Measurements from ENCODE around the gene CPN2.

The CPN2 gene

DNA sequence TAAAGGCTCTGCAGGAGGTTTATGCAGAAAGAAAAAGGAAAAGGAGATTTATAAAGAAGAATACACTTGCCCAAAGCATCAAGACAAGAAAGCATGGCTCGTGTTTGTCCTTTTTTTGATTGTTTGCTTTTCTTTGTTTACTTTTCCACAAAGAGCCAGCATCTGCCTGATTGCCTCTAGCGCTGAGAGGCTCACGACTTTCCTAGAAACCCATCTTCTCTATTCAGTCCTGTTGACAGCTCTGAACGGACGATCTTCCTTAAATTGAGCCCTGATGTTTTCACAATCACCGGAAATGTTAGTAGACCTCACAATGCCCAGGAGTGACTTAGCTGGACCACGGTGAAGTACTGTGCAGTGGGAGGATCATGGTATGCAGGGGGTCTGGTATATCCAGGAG, 35.5 kb upstream of the CPN2 start:
- no peak for DNase-seq (ENCODE audit: low read depth)
- TF ChIP-seq, protein P1, sequence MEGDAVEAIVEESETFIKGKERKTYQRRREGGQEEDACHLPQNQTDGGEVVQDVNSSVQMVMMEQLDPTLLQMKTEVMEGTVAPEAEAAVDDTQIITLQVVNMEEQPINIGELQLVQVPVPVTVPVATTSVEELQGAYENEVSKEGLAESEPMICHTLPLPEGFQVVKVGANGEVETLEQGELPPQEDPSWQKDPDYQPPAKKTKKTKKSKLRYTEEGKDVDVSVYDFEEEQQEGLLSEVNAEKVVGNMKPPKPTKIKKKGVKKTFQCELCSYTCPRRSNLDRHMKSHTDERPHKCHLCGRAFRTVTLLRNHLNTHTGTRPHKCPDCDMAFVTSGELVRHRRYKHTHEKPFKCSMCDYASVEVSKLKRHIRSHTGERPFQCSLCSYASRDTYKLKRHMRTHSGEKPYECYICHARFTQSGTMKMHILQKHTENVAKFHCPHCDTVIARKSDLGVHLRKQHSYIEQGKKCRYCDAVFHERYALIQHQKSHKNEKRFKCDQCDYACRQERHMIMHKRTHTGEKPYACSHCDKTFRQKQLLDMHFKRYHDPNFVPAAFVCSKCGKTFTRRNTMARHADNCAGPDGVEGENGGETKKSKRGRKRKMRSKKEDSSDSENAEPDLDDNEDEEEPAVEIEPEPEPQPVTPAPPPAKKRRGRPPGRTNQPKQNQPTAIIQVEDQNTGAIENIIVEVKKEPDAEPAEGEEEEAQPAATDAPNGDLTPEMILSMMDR (IDR thresholded peaks at IDR 0.05; ENCODE audit: insufficient read depth, low read depth, low read length, missing control alignments) = no peak
- no peak overlapping the region for H3K4me3 ChIP-seq (ENCODE audit: low read length)

DNA sequence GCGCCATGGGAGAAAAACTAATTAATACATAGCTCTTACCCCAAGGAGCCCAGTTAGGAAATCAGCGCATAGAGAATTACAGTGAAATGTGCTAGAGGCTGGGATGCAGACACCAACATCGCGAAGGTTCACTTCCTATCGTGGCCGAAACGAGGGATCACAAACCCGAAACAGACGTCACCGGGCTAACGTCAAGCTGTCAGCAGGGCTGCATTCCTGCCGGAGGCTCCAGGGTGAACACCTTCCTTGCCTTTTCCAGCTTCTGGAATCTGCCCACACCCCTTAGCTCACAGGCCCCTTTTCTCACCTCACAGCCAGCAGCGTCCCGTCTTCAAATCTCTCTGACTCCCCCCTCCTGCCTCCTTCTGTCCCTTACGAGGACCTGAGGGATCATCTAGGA, 34.9 kb upstream of the CPN2 start:
- no peak for DNase-seq (ENCODE audit: low read depth)
- no peak overlapping the region for H3K4me3 ChIP-seq (ENCODE audit: low read length)
- TF ChIP-seq, protein P1 (IDR thresholded peaks at IDR 0.05; ENCODE audit: insufficient read depth, low read depth, low read length, missing control alignments) = no peak

DNA sequence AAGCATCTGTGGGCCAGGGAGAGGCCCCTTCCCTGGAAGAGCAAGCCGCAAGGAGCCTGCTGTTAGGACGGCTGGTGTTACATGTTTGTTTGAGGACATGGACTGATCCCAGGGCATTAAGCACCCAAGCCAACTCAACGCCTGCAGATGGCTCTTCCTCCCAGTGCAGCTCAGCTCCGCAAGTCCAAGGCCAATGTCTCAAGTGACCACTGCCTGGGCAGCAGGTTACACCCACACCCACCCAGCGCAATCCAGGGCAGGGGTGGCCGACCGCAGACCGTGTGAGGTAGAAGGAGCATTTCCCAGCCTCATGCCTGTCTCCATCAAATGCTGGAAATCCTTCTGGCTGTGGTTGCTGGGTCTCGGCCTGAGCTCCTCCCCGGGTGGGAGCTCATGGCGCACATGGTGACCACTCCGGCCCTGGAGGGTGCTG, 33.5 kb upstream of the CPN2 start:
- no peak overlapping the region for H3K4me3 ChIP-seq (ENCODE audit: low read length)
- no peak for DNase-seq (ENCODE audit: low read depth)
- TF ChIP-seq, protein P1 (IDR thresholded peaks at IDR 0.05; ENCODE audit: insufficient read depth, low read depth, low read length, missing control alignments) = no peak

DNA sequence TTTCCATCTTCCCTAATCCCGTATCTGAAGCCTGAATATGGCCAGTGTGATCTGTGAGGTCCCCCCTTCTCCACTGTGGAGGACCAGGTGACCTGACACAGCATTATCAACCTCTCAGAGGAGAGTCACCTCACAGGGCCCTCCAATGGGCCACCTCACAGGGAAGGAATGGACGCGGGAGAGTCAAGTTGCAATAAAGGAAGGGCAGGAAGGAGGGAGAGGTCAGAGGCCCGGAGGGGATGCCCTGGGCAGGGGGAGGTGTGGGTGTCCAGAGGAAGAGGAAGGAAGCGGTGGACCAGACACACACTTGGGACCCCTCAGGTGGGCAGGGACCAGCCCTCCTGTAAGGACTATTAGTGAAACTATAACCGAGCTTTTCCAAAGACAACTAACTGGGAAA, 33.0 kb upstream of the CPN2 start:
- H3K4me3 ChIP-seq (ENCODE audit: low read length) = no peak overlapping the region
- TF ChIP-seq, protein P1 (IDR thresholded peaks at IDR 0.05; ENCODE audit: insufficient read depth, low read depth, low read length, missing control alignments) = no peak
- DNase-seq (ENCODE audit: low read depth) = no peak

DNA sequence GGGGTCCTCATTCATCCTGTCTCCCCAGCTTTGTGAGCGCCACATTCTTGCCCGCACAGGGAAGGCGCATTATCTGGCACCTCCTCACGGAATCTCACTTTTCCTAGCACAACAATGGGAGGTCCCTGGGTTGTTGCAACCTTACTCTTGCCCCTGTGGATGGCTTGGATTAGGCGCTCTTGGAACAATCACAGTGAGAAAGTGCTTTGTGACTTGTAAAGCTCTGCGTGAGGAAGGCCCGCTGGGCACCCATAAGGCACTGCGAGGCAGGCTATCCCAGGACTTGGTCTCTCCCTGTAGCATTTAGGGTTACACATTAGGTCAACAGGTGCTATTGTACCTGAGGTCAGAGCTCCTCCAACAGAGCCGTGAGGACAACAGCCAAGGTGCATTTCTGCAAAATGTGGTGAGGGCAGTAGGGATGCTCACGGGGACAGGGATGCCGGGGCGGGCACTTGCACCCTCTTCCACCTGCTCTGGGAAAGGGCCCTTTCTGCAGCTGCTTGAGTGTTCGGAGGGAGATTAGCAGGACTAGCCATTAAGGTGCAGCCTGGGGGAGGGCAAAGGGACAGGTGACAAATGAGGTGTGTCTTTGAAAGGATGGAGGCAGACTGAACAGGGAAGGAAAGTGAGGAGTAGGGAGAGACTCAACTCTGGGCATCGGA, 32.3 kb upstream of the CPN2 start:
- DNase-seq (ENCODE audit: low read depth) = no peak
- TF ChIP-seq, protein P1 (IDR thresholded peaks at IDR 0.05; ENCODE audit: insufficient read depth, low read depth, low read length, missing control alignments) = no peak
- H3K4me3 ChIP-seq (ENCODE audit: low read length) = no peak overlapping the region

DNA sequence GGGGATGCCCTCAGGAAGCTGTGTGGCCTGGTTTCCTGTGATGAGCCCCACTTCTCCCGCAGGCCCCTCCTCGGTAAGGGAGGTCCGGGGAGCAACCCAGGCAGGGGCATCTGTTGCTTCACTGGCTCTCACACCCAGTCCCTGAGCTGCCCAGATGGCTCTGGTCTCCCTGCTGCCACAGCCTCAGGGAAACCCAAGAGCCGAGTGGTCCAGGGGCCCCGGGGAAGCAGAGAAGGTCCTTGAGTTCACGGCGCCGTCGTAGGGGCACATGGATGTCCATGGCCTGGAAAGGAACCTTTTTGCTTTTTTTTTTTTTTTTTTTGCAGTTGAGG, 31.7 kb upstream of the CPN2 start:
- TF ChIP-seq, protein P1 (IDR thresholded peaks at IDR 0.05; ENCODE audit: insufficient read depth, low read depth, low read length, missing control alignments) = no peak
- no peak overlapping the region for H3K4me3 ChIP-seq (ENCODE audit: low read length)
- no peak for DNase-seq (ENCODE audit: low read depth)

DNA sequence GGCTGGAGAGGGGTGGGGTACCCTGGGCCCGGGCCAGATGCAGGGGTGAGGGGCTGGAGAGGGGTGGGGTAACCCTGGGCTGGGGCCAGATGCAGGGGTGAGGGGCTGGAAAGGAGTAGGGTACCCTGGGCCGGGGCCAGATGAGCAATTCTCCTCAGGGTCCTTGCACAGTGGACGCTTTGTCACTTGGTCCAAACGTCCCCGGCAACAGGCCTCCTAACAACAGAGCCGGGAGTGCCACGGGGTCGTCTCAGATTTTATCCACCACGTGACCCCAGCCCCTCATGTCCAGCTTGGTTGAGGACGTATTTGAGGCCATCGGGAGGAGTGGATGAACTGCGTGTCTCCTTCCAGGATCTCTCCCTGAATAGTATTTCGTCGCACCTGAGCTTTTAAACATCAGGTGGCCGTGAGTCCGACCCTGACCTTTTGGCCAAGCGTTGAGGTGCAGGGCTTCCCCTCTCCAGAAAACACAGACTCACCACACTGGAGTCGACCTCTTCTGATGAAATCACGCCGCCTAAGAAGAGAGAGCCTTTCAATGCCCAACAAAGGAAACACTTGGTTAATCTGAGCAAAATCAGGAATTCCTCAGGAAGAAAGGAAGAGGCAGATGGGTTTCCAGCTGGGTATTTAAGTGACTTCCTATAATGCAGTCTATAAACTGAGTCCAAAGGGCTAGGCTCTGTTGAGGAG, 31.2 kb upstream of the CPN2 start:
- no peak for DNase-seq (ENCODE audit: low read depth)
- TF ChIP-seq, protein P1 (IDR thresholded peaks at IDR 0.05; ENCODE audit: insufficient read depth, low read depth, low read length, missing control alignments) = no peak
- no peak overlapping the region for H3K4me3 ChIP-seq (ENCODE audit: low read length)
